SK-N-MC (cell line): ENCODE data around the gene SLC6A3.

ENCODE experiments used
- EZH2 ChIP-seq: fragments of 200-600 bp; sonication (generic); IDR thresholded peaks from one replicate; pipeline ENCODE4 v1.6.1; 2017; ENCODE audit warnings: antibody characterized with exemption
- POLR2AphosphoS5 ChIP-seq: IDR thresholded peaks from 2 replicates; pipeline ENCODE4 v1.6.1; 2012; ENCODE audit warnings: mild to moderate bottlenecking, low read depth, low read length, borderline replicate concordance

DNA sequence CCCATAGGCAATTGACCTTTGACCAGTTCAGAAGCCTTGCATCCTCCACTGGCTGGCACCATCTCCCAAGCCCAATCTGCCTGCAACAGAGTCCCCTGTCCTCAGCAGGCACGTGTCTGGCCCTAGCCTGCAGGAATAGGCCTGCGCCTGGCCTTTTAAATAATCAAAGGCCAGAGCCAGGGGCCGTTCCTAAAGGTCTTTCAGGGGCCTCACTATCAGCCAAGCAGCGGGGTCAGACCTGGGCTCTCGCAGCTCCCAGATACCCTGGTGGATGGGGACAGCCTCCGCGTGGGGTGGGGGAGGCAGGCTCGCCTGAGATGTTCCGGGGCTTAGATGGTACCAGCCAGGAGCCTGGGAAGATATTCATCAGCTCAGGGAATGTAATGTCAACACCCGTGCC is 32.6 kb downstream of the SLC6A3 start:
- TF ChIP-seq POLR2AphosphoS5 (no peak), EZH2 (no peak)
